ENCODE measurements around the gene NALCN. TPM values are rescaled to one million over a fixed set of nuclear protein-coding genes. Genes with fewer than 3 reads are reported as not detected.
"Not testable (repeated sequence)": the region's sequence is repeated elsewhere in the genome, so short reads cannot be mapped to it uniquely, and the experiment has no call there.

Gene NALCN
- total RNA-seq, 3 donors from 2014 or later = 0.10 to 1.4 (median 0.12) TPM

- H3K4me1 ChIP-seq (ENCODE audit: low read depth) = no peaks in the 10 kb centered on the region
- no peak overlapping the region for H3K4me3 ChIP-seq
- no peak for TF ChIP-seq CTCF (IDR thresholded peaks at IDR 0.05)
- intact Hi-C loops (cut with DNase I, micrococcal nuclease) = no loop called here
- H3K9me3 ChIP-seq = no peaks in the 10 kb centered on the region
- DNase-seq = no peak
- no peaks in the 10 kb centered on the region for H3K36me3 ChIP-seq (ENCODE audit: low read depth)
- ATAC-seq = no peak
Observed at GRCh38 chr13:101317986-101318523, 98.3 kb downstream of the NALCN start.

- DNase-seq; H3K4me1 ChIP-seq (ENCODE audit: low read depth); H3K9me3 ChIP-seq; intact Hi-C loops (cut with DNase I, micrococcal nuclease); ATAC-seq; H3K36me3 ChIP-seq (ENCODE audit: low read depth); H3K4me3 ChIP-seq: not testable (repeated sequence)
Observed at GRCh38 chr13:101313479-101313878, 102.8 kb downstream of the NALCN start.

- Histone ChIP-seq H3K4me3 (no peak overlapping the region), H3K36me3 (ENCODE audit: low read depth) (no peaks in the 10 kb centered on the region), H3K9me3 (no peaks in the 10 kb centered on the region), H3K4me1 (ENCODE audit: low read depth) (no peaks in the 10 kb centered on the region)
- no peak for DNase-seq
- no peak for ATAC-seq
- intact Hi-C loops (cut with DNase I, micrococcal nuclease) = no loop called here
- TF ChIP-seq CTCF (IDR thresholded peaks at IDR 0.05) = no peak
Observed at GRCh38 chr13:101309014-101309619, 107.2 kb downstream of the NALCN start.

GRCh38 chr13:101308247-101309013 lies 107.9 kb downstream of the NALCN start:
- ATAC-seq (no peak), DNase-seq (no peak)
- H3K9me3 ChIP-seq = no peaks in the 10 kb centered on the region
- intact Hi-C loops (cut with DNase I, micrococcal nuclease) = no loop called here
- H3K4me3 ChIP-seq = no peak overlapping the region
- no peaks in the 10 kb centered on the region for H3K4me1 ChIP-seq (ENCODE audit: low read depth)
- TF ChIP-seq CTCF (IDR thresholded peaks at IDR 0.05) = no peak
- no peaks in the 10 kb centered on the region for H3K36me3 ChIP-seq (ENCODE audit: low read depth)

- TF ChIP-seq CTCF (IDR thresholded peaks at IDR 0.05) = no peak
- intact Hi-C loops (cut with DNase I, micrococcal nuclease) = no loop called here
- Histone ChIP-seq H3K4me3 (no peak overlapping the region), H3K36me3 (ENCODE audit: low read depth) (no peaks in the 10 kb centered on the region), H3K9me3 (no peaks in the 10 kb centered on the region), H3K4me1 (ENCODE audit: low read depth) (no peaks in the 10 kb centered on the region)
- no peak for ATAC-seq
- DNase-seq = no peak
Observed at GRCh38 chr13:101307181-101307701, 109.1 kb downstream of the NALCN start.

- no peak for TF ChIP-seq CTCF (IDR thresholded peaks at IDR 0.05)
- Histone ChIP-seq H3K36me3 (ENCODE audit: low read depth) (no peaks in the 10 kb centered on the region), H3K4me1 (ENCODE audit: low read depth) (no peaks in the 10 kb centered on the region), H3K4me3 (no peak overlapping the region), H3K9me3 (no peaks in the 10 kb centered on the region)
- ATAC-seq (no peak), DNase-seq (no peak)
- intact Hi-C loops (cut with DNase I, micrococcal nuclease) = no loop called here
Observed at GRCh38 chr13:101306773-101307172, 109.5 kb downstream of the NALCN start.
